H9 (cell line): ENCODE data around the gene PROP1. TPM values are rescaled to one million over a fixed set of nuclear protein-coding genes. Genes with fewer than 3 reads are reported as not detected.
"Not testable (repeated sequence)": the region's sequence is repeated elsewhere in the genome, so short reads cannot be mapped to it uniquely, and the experiment has no call there.

ENCODE experiments used
- DNase-seq: peaks from one replicate; pipeline ENCODE4 v3.0.0-alpha.2; 2017
- H2AFZ ChIP-seq: one replicate; pipeline ENCODE4 v1.6.1; 2013; ENCODE audit warnings: mild to moderate bottlenecking, low read length, control low read depth, moderate library complexity
- H2AK5ac ChIP-seq: 2 replicates; pipeline ENCODE4 v1.6.1; 2013; ENCODE audit warnings: low read length, control low read depth, mixed read lengths; ENCODE audit not compliant: insufficient read length
- H2BK120ac ChIP-seq: one replicate; pipeline ENCODE4 v1.6.1; 2013; ENCODE audit warnings: low read depth, mild to moderate bottlenecking, low read length, control low read depth, inconsistent platforms; ENCODE audit not compliant: poor library complexity, severe bottlenecking
- H2BK12ac ChIP-seq: 2 replicates; pipeline ENCODE4 v1.6.1; 2013; ENCODE audit warnings: low read length, control low read depth, mixed read lengths, low read depth; ENCODE audit not compliant: insufficient read length
- H2BK15ac ChIP-seq: 2 replicates; pipeline ENCODE4 v1.6.1; 2013; ENCODE audit warnings: low read depth, low read length, control low read depth
- H2BK20ac ChIP-seq: one replicate; pipeline ENCODE4 v1.6.1; 2013; ENCODE audit warnings: low read depth, mild to moderate bottlenecking, low read length, control low read depth, inconsistent platforms; ENCODE audit not compliant: poor library complexity, severe bottlenecking
- H2BK5ac ChIP-seq: 2 replicates; pipeline ENCODE4 v1.6.1; 2013; ENCODE audit warnings: low read length, control low read depth, mixed read lengths; ENCODE audit not compliant: insufficient read length
- H3K14ac ChIP-seq: 2 replicates; pipeline ENCODE4 v1.6.1; 2013; ENCODE audit warnings: low read length, control low read depth; ENCODE audit not compliant: insufficient read depth
- H3K18ac ChIP-seq: 2 replicates; pipeline ENCODE4 v1.6.1; 2013; ENCODE audit warnings: low read depth, mild to moderate bottlenecking, mixed read lengths, low read length, control low read depth; ENCODE audit not compliant: insufficient read length
- H3K23ac ChIP-seq: 2 replicates; pipeline ENCODE4 v1.6.1; 2013; ENCODE audit warnings: low read length, control low read depth, mixed read lengths, low read depth; ENCODE audit not compliant: insufficient read length
- H3K23me2 ChIP-seq: 2 replicates; pipeline ENCODE4 v1.6.1; 2013; ENCODE audit warnings: low read depth, mild to moderate bottlenecking, mixed read lengths, low read length, control low read depth; ENCODE audit not compliant: insufficient read length, poor library complexity, severe bottlenecking
- H3K27ac ChIP-seq: 2 replicates; pipeline ENCODE4 v1.5.1; 2013; ENCODE audit warnings: low read length, control low read depth, mixed read lengths, low read depth; ENCODE audit not compliant: insufficient read length
- H3K27me3 ChIP-seq: 2 replicates; pipeline ENCODE4 v1.6.1; 2013; ENCODE audit warnings: low read length, control low read depth, inconsistent platforms; ENCODE audit not compliant: insufficient read depth
- H3K4ac ChIP-seq: 2 replicates; pipeline ENCODE4 v1.6.1; 2013; ENCODE audit warnings: low read depth, mild to moderate bottlenecking, control low read depth, inconsistent platforms, low read length, moderate library complexity
- H3K4me1 ChIP-seq: 2 replicates; pipeline ENCODE4 v1.6.1; 2013; ENCODE audit warnings: low read length, control low read depth, inconsistent platforms; ENCODE audit not compliant: insufficient read depth
- H3K4me2 ChIP-seq: 2 replicates; pipeline ENCODE4 v1.6.1; 2013; ENCODE audit warnings: low read length, control low read depth, mixed read lengths; ENCODE audit not compliant: insufficient read length, insufficient read depth
- H3K56ac ChIP-seq: 2 replicates; pipeline ENCODE4 v1.6.1; 2013; ENCODE audit warnings: low read depth, mild to moderate bottlenecking, mixed read lengths, low read length, control low read depth; ENCODE audit not compliant: insufficient read length
- H3K79me1 ChIP-seq: 2 replicates; pipeline ENCODE4 v1.6.1; 2013; ENCODE audit warnings: low read depth, mild to moderate bottlenecking, moderate library complexity, low read length, control low read depth, inconsistent platforms; ENCODE audit not compliant: insufficient read depth, poor library complexity, severe bottlenecking
- H3K79me2 ChIP-seq: 2 replicates; pipeline ENCODE4 v1.6.1; 2013; ENCODE audit warnings: low read length, control low read depth, inconsistent platforms; ENCODE audit not compliant: insufficient read depth
- H3K9ac ChIP-seq: 2 replicates; pipeline ENCODE4 v1.6.1; 2013; ENCODE audit warnings: low read length, control low read depth, mixed read lengths; ENCODE audit not compliant: insufficient read length; ENCODE audit errors: extremely low read depth
- H3K9me3 ChIP-seq: one replicate; pipeline ENCODE4 v1.6.1; 2013; ENCODE audit warnings: low read depth, low read length, inconsistent platforms; ENCODE audit not compliant: control insufficient read depth
- H3T11ph ChIP-seq: one replicate; pipeline ENCODE4 v1.6.1; 2013; ENCODE audit warnings: mild to moderate bottlenecking, low read length, control low read depth, inconsistent platforms
- H4K20me1 ChIP-seq: one replicate; pipeline ENCODE4 v1.6.1; 2013; ENCODE audit not compliant: control insufficient read depth, insufficient read length, insufficient read depth
- H4K5ac ChIP-seq: 2 replicates; pipeline ENCODE4 v1.6.1; 2013; ENCODE audit warnings: low read depth, mild to moderate bottlenecking, mixed read lengths, low read length, control low read depth; ENCODE audit not compliant: insufficient read length
- H4K8ac ChIP-seq: replicated peaks from 2 replicates; pipeline ENCODE4 v1.6.1; 2013; ENCODE audit warnings: low read length, control low read depth, mixed read lengths, low read depth; ENCODE audit not compliant: insufficient read length
- H4K91ac ChIP-seq: 2 replicates; pipeline ENCODE4 v1.6.1; 2013; ENCODE audit warnings: low read depth, mild to moderate bottlenecking, moderate library complexity, mixed read lengths, low read length, control low read depth; ENCODE audit not compliant: insufficient read length
- H3K27ac Mint-ChIP-seq, 3 experiments: 2 replicates in 2 of 3; 3 replicates in 1 of 3; pipeline ENCODE4 v1.8.0; 2020 to 2021; ENCODE audit warnings: mixed read lengths in 3 of 3, mild to moderate bottlenecking in 1 of 3, moderate library complexity in 1 of 3
- H3K27me3 Mint-ChIP-seq: 2 replicates; pipeline ENCODE4 v1.8.0; 2021; ENCODE audit warnings: low read depth, mild to moderate bottlenecking, moderate library complexity, mixed read lengths
- H3K36me3 Mint-ChIP-seq, 3 experiments: 2 replicates in 2 of 3; 3 replicates in 1 of 3; pipeline ENCODE4 v1.8.0; 2020 to 2021; ENCODE audit warnings: low read depth in 3 of 3, mixed read lengths in 3 of 3; ENCODE audit not compliant: insufficient read depth in 1 of 3
- H3K4me1 Mint-ChIP-seq, 2 experiments: 2 replicates each; pipeline ENCODE4 v1.8.0; 2020; ENCODE audit warnings: mixed read lengths in 2 of 2
- H3K4me3 Mint-ChIP-seq, 2 experiments: 2 replicates in 1 of 2; 3 replicates in 1 of 2; pipeline ENCODE4 v1.8.0; 2020 to 2021; ENCODE audit warnings: mild to moderate bottlenecking in 2 of 2, mixed read lengths in 2 of 2, moderate library complexity in 1 of 2
- H3K9me3 Mint-ChIP-seq, 2 experiments: 2 replicates in 1 of 2; 3 replicates in 1 of 2; pipeline ENCODE4 v1.8.0; 2020; ENCODE audit warnings: mild to moderate bottlenecking in 2 of 2, mixed read lengths in 2 of 2, moderate library complexity in 1 of 2
- WGBS: extraction: QIAGEN DNeasy Blood & Tissue Kit; methylation state at CpG from one replicate; pipeline ENCODE4 v1.1.7; 2013; ENCODE audit warnings: missing lambda C conversion rate, low lambda C conversion rate, mixed read lengths; ENCODE audit not compliant: insufficient read length; ENCODE audit errors: extremely low coverage; 5-methylcytosine and 5-hydroxymethylcytosine counted together
- total RNA-seq: library from RNA; stranded (reverse); gene quantifications from 2 replicates; pipeline ENCODE4 v1.2.1, GENCODE V29; 2021
- TF ChIP-seq, protein P1 (sequence below): fragments of 200-600 bp; sonication (generic); conservative IDR thresholded peaks from 3 replicates; pipeline ENCODE4 v1.8.0; 2021; ENCODE audit warnings: antibody characterized with exemption, mild to moderate bottlenecking

Gene PROP1
- total RNA-seq, 1 experiment from 2014 or later: not detected

DNA sequence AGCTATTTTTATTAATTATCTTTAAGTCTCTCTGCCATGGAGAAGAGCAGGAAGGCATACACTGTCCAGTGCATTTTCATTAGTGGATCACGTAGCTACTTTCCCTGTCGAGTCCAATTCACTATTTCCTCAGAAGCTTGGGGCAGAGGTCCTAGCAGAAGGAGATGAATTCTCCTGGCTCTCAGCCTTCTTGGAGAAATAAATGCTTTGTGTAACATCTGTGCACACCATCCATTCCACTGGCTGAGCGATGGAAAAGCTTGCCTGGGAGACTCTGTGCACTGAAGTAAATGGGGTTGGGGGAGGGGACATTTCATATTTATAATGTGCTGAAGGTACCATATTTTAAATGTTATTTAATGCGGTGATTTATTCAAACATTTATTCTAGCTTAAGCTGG lies 23.4 kb downstream of the PROP1 start:
- Histone ChIP-seq H2BK12ac (no peak overlapping the region), H3K9me3 (no peaks in the 10 kb centered on the region), H3K23me2 (no peaks in the 10 kb centered on the region), H3K18ac (no peak overlapping the region), H3T11ph (no peak overlapping the region), H3K79me1 (no peaks in the 10 kb centered on the region), H3K4me2 (no peak overlapping the region), H3K23ac (no peak overlapping the region), H3K79me2 (no peaks in the 10 kb centered on the region), H4K20me1 (no peaks in the 10 kb centered on the region), H2AFZ (no peak overlapping the region), H3K9ac (no peak overlapping the region), H4K8ac (no peak overlapping the region), H3K27me3 (no peaks in the 10 kb centered on the region), H2BK15ac (no peak overlapping the region), H4K5ac (no peak overlapping the region), H3K4ac (no peak overlapping the region), H3K27ac (no peak overlapping the region), H2BK120ac (no peak overlapping the region), H3K4me1 (no peaks in the 10 kb centered on the region), H4K91ac (no peak overlapping the region), H2BK20ac (no peak overlapping the region), H2BK5ac (no peak overlapping the region), H2AK5ac (no peak overlapping the region), H3K14ac (no peak overlapping the region), H3K56ac (no peak overlapping the region)
- Mint-ChIP-seq H3K27me3 (peaks cover 21% of the 10 kb centered on the region), H3K4me1 (no peaks in the 10 kb centered on the region), H3K36me3 (peaks cover 12 to 26% (median 23%) of the 10 kb centered on the region in 3 experiments), H3K9me3 (peaks cover 26 to 37% of the 10 kb centered on the region in 2 experiments), H3K27ac (no peak overlapping the region; a peak in 1 of 7 replicates), H3K4me3 (no peak overlapping the region)
- no CpG with 5 or more reads among the region's 4 CpGs for WGBS
- TF ChIP-seq, protein P1, sequence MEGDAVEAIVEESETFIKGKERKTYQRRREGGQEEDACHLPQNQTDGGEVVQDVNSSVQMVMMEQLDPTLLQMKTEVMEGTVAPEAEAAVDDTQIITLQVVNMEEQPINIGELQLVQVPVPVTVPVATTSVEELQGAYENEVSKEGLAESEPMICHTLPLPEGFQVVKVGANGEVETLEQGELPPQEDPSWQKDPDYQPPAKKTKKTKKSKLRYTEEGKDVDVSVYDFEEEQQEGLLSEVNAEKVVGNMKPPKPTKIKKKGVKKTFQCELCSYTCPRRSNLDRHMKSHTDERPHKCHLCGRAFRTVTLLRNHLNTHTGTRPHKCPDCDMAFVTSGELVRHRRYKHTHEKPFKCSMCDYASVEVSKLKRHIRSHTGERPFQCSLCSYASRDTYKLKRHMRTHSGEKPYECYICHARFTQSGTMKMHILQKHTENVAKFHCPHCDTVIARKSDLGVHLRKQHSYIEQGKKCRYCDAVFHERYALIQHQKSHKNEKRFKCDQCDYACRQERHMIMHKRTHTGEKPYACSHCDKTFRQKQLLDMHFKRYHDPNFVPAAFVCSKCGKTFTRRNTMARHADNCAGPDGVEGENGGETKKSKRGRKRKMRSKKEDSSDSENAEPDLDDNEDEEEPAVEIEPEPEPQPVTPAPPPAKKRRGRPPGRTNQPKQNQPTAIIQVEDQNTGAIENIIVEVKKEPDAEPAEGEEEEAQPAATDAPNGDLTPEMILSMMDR: no peak
- no peak for DNase-seq

DNA sequence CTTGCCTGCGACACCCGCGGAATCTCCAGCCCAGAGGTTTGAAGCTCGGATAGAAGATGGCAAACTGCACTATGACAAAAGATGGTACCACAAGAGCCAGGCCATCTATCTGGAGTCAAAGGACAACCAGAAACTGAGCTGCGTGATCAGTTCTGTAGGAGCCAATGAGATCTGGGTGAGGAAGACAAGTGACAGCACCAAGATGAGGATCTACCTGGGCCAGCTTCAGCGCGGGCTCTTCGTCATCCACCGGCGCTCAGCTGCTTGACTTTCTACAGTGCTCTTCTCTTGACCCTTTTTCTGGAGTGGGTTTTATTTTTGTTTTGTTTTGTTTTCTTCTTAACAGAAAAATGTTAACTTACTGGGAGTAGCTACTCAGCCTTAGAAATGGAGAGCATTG lies 24.0 kb downstream of the PROP1 start:
- not testable (repeated sequence) for H3K79me2 ChIP-seq, H3K27me3 ChIP-seq, H3T11ph ChIP-seq, DNase-seq, H2BK5ac ChIP-seq, H2BK20ac ChIP-seq, H2AFZ ChIP-seq, H3K27ac Mint-ChIP-seq, H3K23me2 ChIP-seq, H4K91ac ChIP-seq, H3K4me1 Mint-ChIP-seq, H3K18ac ChIP-seq, H3K56ac ChIP-seq, H3K27ac ChIP-seq, H3K4me1 ChIP-seq, H2BK120ac ChIP-seq, H4K20me1 ChIP-seq, H2BK15ac ChIP-seq, H3K9me3 ChIP-seq, H3K14ac ChIP-seq, H4K8ac ChIP-seq, H3K79me1 ChIP-seq, H3K4ac ChIP-seq, H2AK5ac ChIP-seq, H3K23ac ChIP-seq, H3K4me2 ChIP-seq, H4K5ac ChIP-seq, H2BK12ac ChIP-seq, H3K4me3 Mint-ChIP-seq, H3K9ac ChIP-seq
- peaks cover 21% of the 10 kb centered on the region for H3K27me3 Mint-ChIP-seq
- H3K9me3 Mint-ChIP-seq: peaks cover 26 to 37% of the 10 kb centered on the region in 2 experiments
- WGBS: no CpG with 5 or more reads among the region's 10 CpGs
- H3K36me3 Mint-ChIP-seq: peaks cover 12 to 29% (median 23%) of the 10 kb centered on the region in 3 experiments
